Right lobe of liver (tissue), 6 donors: ENCODE data around the gene CLCA4. TPM values are rescaled to one million over a fixed set of nuclear protein-coding genes. Genes with fewer than 3 reads are reported as not detected.
"Not testable (repeated sequence)": the region's sequence is repeated elsewhere in the genome, so short reads cannot be mapped to it uniquely, and the experiment has no call there.

Experiments used
- ATAC-seq, 4 donors: fragments of 200-7000 bp; cut with Tn5 transposase; one replicate each; pipeline ENCODE4 v1.9.1; 2020; ENCODE audit warnings: mild to moderate bottlenecking in 4 of 4, moderate library complexity in 4 of 4
- DNase-seq, 3 donors: peaks; one replicate each; pipeline ENCODE4 v3.0.0-alpha.2; 2020
- H3K27ac ChIP-seq, 3 donors: fragments of 200-600 bp; one replicate each; pipeline ENCODE4 v1.8.0; 2022
- H3K27me3 ChIP-seq, 2 donors: fragments of 200-600 bp; one replicate each; pipeline ENCODE4 v1.8.0; 2022
- H3K36me3 ChIP-seq, 4 donors: fragments of 200-600 bp; sonication (generic) in 1 of 4; one replicate each; pipeline versions ENCODE4 v1.5.1 to v1.8.0; 2017 to 2022; ENCODE audit warnings: control low read depth in 1 of 4
- H3K4me1 ChIP-seq, 4 donors: fragments of 200-600 bp; sonication (generic) in 1 of 4; one replicate each; pipeline versions ENCODE4 v1.5.1 to v1.8.0; 2017 to 2022; ENCODE audit warnings: control low read depth in 1 of 4
- H3K4me3 ChIP-seq, 3 donors: fragments of 200-600 bp; one replicate each; pipeline ENCODE4 v1.8.0; 2022
- H3K9me3 ChIP-seq, 4 donors: fragments of 200-600 bp; sonication (generic) in 1 of 4; one replicate each; pipeline versions ENCODE4 v1.5.1 to v1.8.0; 2017 to 2022; ENCODE audit warnings: control low read depth in 1 of 4
- POLR2A ChIP-seq: fragments of 450-650 bp; IDR thresholded peaks from one replicate; pipeline ENCODE4 v1.6.1; 2017; ENCODE audit warnings: antibody characterized with exemption, mild to moderate bottlenecking
- WGBS: methylation state at CpG from one replicate; pipeline ENCODE4 v1.1.6; 2018; ENCODE audit warnings: low coverage, low lambda C conversion rate; ENCODE audit not compliant: insufficient coverage; ENCODE audit errors: missing lambda C conversion rate; 5-methylcytosine and 5-hydroxymethylcytosine counted together
- intact Hi-C, 2 donors: fragments of 100-400 bp; cut with DNase I; formaldehyde crosslinking; loops; one replicate each; pipeline versions ENCODE4 v1.11.2 to v1.14.1; 2022
- total RNA-seq, 6 experiments: library from RNA; depleted of rRNA in 2 of 6; stranded (reverse); fragments of >200 nt in 2 of 6; fragmentation: NEBNext Ultra II Directional in 3 of 6; extraction: Animal tissue kit (Norgen Biotek cat#: 25700) in 3 of 6; gene quantifications; one replicate each; pipeline versions ENCODE4 v1.1.0 to v1.2.4, GENCODE V29; 2016 to 2023
- TF ChIP-seq, protein P1 (sequence below), 4 donors: fragments of 200-600 bp in 3 of 4; fragments of 450-650 bp in 1 of 4; IDR thresholded peaks; one replicate each; pipeline versions ENCODE4 v1.5.1 to v1.8.0; 2016 to 2022; ENCODE audit warnings: antibody characterized with exemption in 4 of 4, mild to moderate bottlenecking in 2 of 4
- donor health status: DM: no; HTN: yes; CAD: no.
- donor health status: DM: no; HTN: no; CAD: no.
- donor health status: DM: no; HTN: no; CAD: no.
- donor health status: DM: no; HTN: yes; CAD: no.
- donor health status: DM: no; HTN: yes; CAD: no.

The CLCA4 gene
- total RNA-seq, 6 experiments from 2014 or later, result 0.07 TPM; not detected in 5

DNA sequence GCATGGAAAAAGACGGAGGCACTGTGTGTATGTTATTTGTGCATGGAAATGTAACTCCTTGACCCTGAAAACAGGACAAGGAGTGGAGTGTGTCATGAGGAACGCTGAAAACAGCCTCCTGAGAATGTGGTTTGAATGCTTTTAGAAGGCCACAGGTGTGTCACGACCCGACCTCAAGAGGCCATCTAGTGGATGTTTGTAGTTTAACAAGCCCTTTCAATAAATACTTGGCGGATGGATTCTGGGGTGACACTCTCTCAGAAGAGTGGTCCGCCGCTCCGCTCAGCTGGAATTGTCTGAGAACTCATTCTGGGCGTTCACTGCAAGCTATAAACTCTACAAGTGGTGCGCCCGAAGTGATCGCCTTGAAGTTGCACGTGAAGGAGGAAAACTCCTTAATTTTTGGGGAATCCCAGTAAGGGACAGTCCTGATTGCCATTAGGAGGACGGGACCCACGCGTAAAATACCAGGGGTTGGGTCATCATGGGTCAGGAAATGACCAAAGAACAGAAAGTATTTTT, 44.7 kb upstream of the CLCA4 start:
- H3K27ac ChIP-seq, H3K9me3 ChIP-seq, H3K36me3 ChIP-seq, intact Hi-C loops, H3K27me3 ChIP-seq, H3K4me1 ChIP-seq: not testable (repeated sequence)
- H3K4me3 ChIP-seq, result peak overlapping the region; percentile 1 to 31 (median 14)
- ATAC-seq (peak; percentile 71 to 78 (median 72)), DNase-seq (peak in 1 of 3 donors; percentile 23)
- WGBS, result 11% methylated on average over 15 of the region's 16 CpGs
- TF ChIP-seq, protein P1, sequence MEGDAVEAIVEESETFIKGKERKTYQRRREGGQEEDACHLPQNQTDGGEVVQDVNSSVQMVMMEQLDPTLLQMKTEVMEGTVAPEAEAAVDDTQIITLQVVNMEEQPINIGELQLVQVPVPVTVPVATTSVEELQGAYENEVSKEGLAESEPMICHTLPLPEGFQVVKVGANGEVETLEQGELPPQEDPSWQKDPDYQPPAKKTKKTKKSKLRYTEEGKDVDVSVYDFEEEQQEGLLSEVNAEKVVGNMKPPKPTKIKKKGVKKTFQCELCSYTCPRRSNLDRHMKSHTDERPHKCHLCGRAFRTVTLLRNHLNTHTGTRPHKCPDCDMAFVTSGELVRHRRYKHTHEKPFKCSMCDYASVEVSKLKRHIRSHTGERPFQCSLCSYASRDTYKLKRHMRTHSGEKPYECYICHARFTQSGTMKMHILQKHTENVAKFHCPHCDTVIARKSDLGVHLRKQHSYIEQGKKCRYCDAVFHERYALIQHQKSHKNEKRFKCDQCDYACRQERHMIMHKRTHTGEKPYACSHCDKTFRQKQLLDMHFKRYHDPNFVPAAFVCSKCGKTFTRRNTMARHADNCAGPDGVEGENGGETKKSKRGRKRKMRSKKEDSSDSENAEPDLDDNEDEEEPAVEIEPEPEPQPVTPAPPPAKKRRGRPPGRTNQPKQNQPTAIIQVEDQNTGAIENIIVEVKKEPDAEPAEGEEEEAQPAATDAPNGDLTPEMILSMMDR (IDR thresholded peaks at IDR 0.05), result peak; percentile 42 to 50 (median 46)

DNA sequence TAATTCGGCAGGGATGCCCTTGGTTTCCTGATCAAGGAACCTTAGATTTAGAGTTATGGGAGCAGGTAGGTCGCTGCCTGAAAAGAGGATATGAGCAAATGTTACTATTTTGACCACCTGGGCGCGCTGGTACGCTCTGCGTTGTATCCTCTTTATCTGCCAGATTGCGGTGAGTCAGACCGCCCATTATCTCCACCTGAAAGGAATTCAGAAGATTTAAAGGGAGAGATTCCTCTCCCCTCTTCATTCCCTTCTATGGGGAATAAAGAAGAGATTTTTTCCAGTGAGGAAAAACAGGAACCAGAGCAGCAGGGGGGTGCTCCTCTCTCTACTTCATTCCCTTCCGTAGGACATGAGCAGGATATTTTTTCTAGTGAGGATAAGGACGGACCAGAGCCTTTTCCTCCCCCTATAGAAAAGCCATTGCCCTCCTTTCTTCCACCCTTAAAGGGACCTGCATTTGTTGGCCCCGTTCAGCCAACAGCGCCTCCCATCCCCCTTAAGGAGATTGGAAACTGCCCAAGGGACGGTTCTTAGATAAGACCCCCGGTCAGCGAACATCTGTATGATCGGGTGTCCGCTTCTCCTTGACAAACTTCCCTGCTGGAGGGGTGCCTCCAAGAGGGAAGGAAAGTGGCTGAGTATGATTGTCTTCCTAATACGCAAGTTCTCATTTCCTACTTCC, 44.0 kb upstream of the CLCA4 start:
- H3K4me1 ChIP-seq, result peaks cover 0 to 6% (median 0%) of the 10 kb centered on the region in 4 donors
- peak overlapping the region; percentile 1 to 31 (median 14) for H3K4me3 ChIP-seq
- intact Hi-C loops, result no loop called here
- no peak overlapping the region for H3K27ac ChIP-seq
- ATAC-seq, result peak; percentile 49 to 87 (median 66)
- H3K27me3 ChIP-seq, result no peaks in the 10 kb centered on the region
- WGBS, result 28% methylated on average over 17 of the region's 18 CpGs
- DNase-seq, result peak in 1 of 3 donors; percentile 42
- no peaks in the 10 kb centered on the region for H3K9me3 ChIP-seq
- TF ChIP-seq, protein P1 (IDR thresholded peaks at IDR 0.05), result no peak
- no peak for TF ChIP-seq POLR2A
- no peaks in the 10 kb centered on the region for H3K36me3 ChIP-seq

DNA sequence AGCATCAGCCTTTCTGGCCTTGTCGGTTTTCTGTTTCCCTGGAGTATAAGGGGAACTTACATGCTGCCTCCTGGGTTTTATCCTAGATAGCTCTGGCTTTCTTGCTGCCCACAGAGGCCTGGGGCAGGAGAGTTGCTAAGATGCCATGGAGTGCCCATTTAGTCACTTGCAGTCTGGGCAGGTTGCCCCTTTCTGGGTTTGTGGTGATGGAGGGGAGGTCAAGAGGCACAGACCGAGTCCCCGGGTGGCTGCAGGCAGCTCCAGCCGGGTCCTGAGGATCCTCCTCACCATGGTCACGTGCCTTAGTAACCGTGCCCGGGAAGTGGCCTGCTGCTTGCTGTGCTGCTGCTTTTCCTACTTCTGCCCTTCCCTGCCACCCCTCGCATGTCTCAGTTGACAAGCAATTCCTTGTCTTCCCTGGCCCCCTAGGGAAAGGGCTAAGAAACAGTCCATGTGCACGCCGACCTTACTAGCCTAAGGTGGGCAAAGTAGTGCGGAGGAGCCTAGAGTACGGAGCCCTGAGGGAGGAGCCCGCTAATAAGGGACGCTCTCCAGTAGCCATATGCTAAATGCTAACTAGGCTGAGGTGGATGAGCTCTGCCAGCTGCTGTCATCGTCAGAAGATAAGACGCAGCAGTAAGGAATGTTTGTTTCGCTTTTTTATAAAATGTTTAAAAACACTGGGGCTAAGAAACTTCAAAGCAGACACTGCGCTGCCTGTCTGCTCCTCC, 43.3 kb upstream of the CLCA4 start:
- ATAC-seq, result peak in 3 of 4 donors; percentile 21 to 40 (median 33)
- 16% methylated on average over 13 of the region's 18 CpGs for WGBS
- H3K4me1 ChIP-seq, result peaks cover 0 to 6% (median 0%) of the 10 kb centered on the region in 4 donors
- no peak for TF ChIP-seq POLR2A
- TF ChIP-seq, protein P1 (IDR thresholded peaks at IDR 0.05), result no peak
- H3K27me3 ChIP-seq, result no peaks in the 10 kb centered on the region
- H3K27ac ChIP-seq, result no peak overlapping the region
- peak overlapping the region; percentile 1 to 31 (median 8) for H3K4me3 ChIP-seq
- no peaks in the 10 kb centered on the region for H3K9me3 ChIP-seq
- no peaks in the 10 kb centered on the region for H3K36me3 ChIP-seq
- peak in 2 of 3 donors; percentile 32 to 58 for DNase-seq
- intact Hi-C loops, result no loop called here

DNA sequence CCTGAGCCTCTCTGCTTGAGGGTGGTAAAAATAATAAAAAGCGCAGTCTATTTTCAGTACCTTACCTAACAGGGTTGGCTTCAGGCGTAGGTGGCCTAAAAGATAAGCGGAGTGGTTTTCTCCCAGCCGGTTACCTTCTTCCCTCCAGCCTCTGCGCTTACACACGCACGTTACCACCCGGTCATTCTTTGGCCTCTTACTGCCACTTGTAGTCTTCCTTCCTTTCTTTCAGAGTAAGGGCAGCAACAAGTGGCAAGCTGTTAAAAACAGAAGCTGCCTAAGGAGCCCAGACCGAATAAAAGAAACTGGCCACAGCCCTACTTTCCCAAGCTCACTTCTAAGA, 42.8 kb upstream of the CLCA4 start:
- Histone ChIP-seq H3K4me1 (peaks cover 0 to 6% (median 0%) of the 10 kb centered on the region in 4 donors), H3K27me3 (no peaks in the 10 kb centered on the region), H3K27ac (no peak overlapping the region), H3K36me3 (no peaks in the 10 kb centered on the region), H3K9me3 (no peaks in the 10 kb centered on the region), H3K4me3 (peak overlapping the region in 1 of 3 donors; percentile 31)
- no peak for ATAC-seq
- intact Hi-C loops, result no loop called here
- TF ChIP-seq, protein P1 (IDR thresholded peaks at IDR 0.05), result no peak
- no peak for DNase-seq
- WGBS, result 43% methylated on average over 9 of the region's 9 CpGs
